Hippocampal formation (tissue), 2 donors: ENCODE results near the gene MYO5A.
"Not testable (repeated sequence)": the region's sequence is repeated elsewhere in the genome, so short reads cannot be mapped to it uniquely, and the experiment has no call there.

Experiments used
- DNase-seq, 2 donors: peaks; one replicate each; lab custom pipeline; 2025; lab: John Stamatoyannopoulos, UW

MYO5A gene

GRCh38 chr15:52505151-52505550 lies 23.5 kb downstream of the MYO5A start:
- no peak for DNase-seq

DNA sequence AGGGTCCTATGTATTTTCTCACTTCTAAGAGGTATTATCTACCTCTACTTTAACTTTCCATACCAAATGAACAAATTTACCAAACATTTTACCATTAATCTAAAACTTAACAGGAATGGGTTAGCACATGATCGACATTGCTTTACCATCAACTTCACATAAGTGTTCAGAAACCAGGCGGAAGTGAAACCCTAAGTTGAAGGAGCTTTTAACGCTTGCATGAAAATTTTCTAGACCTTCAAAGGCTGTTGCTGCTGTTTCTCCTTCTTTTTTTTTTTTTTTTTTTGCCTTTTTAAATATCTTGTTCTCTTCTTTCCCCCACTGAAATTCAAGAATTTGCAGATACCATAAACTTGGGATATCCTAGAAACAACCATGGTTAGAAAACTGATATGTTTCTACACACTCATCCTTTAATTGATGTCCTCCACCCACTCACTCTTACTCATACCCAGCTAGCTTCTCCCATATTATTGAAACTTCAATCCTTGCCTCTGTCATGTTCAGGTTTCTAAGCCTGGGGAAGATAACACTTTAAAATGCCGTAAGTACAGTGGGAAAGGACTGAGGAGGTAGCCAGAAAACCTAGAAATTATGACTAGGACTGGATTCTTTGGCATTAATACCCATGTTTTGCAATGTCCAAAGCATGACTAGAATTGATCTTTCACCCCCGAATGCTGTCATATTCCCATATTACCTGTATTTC lies 24.7 kb downstream of the MYO5A start:
- no peak for DNase-seq

DNA sequence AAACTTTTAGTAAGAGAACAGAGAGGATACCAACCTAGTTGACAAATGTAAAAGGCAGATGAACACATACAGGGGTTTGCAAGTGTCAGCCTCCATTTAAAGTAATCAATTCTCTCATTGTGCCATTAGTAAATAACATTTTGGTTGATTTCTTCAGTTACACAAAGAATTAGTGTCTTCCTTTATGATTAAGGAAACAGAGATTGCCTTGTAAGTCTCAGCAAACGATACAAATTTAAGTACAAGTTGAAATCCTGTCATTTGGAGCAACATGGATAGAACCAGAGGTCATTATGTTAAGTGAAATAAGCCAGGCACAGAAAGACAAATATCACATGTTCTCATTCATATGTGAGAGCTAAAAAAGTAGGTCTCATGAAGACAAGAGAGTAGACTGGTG lies 26.1 kb downstream of the MYO5A start:
- no peak for DNase-seq

GRCh38 chr15:52499506-52499905 lies 29.2 kb downstream of the MYO5A start:
- peak in 1 of 2 donors; percentile 73 for DNase-seq

DNA sequence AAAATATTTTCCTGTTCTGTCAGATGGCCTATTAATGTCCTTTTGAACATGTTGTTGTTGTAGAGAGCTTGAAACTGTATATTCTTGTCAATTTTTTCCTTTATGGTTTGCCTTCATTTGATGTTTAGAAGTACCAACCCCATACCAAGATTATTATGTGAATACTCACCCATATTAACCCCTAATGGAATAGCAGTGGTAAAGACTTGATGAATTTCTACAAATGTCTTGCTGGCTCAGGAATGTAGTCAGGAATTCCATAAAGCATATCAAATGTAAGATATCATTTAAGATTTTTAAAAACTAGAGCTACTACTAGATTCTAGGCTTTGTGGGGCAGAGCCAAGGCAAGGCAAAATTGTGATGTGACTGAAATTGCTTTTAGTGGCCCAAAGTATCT lies 30.0 kb downstream of the MYO5A start:
- no peak for DNase-seq

DNA sequence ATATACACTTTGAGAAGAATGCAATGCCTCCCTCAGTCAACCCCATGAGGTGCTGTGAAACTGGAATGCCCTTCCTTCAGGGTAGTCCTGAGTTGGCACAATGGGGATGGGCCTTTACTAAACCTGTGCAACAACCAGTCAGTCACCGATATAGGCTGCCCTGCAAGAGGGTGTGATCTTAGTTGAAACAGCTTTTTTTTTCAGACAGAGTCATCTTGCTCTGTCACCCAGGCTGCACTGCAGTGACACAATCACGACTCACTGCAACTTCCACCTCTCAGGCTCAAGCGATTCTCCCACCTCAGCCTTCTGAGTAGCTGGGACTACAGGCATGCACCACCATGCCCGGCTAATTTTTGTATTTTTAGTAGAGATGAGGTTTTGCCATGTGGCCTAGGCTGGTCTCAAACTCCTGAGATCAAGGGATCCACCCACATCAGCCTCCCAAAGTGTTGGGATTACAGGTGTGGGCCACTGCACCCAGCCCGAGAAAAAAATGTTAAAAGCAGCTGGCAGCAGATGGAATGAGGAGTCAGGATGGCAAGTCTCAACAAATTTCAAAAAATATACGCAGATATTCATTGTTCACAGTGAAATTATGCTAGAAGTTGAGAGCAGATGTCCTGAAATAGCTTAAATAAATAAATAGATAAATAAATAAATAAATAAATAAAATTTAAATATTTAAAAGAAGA lies 31.8 kb downstream of the MYO5A start:
- no peak for DNase-seq

DNA sequence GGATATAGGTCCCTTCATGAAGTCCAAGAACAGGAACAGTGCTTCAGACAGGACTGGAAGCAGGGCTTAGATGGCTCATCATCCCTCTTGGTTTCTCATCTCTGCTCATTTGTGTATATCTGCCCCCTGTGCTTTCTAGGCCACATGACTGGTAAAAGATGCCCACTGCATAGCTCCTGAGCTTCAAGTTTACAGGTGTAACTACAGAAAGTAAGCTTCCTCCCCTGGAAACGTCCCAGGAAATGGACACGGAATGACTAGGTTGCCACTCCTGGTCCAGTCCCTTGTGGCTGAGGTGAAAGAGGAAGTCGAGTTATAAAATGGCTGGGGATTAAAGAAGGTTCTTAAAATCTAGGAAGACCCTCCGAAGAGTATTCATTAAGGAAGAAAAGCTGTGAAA lies 32.5 kb downstream of the MYO5A start:
- DNase-seq, result no peak

GRCh38 chr15:52495125-52495524 lies 33.6 kb downstream of the MYO5A start:
- no peak for DNase-seq

- no peak for DNase-seq
Measured at GRCh38 chr15:52493968-52494367, 34.7 kb downstream of the MYO5A start.

- no peak for DNase-seq
Measured at GRCh38 chr15:52492132-52492531, 36.5 kb downstream of the MYO5A start.

GRCh38 chr15:52491472-52491871 lies 37.2 kb downstream of the MYO5A start:
- no peak for DNase-seq

DNA sequence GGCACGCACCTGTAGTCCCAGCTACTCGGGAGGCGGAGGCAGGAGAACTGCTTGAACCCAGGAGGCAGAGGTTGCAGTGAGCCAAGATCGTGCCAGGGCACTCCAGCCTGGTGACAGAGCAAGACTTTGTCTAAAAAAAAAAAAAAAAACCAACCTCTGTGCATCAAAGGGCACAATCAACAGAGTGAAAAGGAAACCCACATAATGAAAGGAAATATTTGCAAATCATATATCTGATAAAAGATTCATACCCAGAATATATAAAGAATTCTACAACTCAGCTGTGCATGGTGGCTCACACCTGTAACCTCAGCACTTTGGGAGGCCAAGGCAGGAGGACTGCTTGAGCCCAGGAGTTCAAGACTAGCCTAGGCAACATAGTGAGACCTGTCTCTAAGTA lies 39.2 kb downstream of the MYO5A start:
- DNase-seq, result not testable (repeated sequence)

GRCh38 chr15:52488830-52489229 lies 39.9 kb downstream of the MYO5A start:
- DNase-seq, result no peak

DNA sequence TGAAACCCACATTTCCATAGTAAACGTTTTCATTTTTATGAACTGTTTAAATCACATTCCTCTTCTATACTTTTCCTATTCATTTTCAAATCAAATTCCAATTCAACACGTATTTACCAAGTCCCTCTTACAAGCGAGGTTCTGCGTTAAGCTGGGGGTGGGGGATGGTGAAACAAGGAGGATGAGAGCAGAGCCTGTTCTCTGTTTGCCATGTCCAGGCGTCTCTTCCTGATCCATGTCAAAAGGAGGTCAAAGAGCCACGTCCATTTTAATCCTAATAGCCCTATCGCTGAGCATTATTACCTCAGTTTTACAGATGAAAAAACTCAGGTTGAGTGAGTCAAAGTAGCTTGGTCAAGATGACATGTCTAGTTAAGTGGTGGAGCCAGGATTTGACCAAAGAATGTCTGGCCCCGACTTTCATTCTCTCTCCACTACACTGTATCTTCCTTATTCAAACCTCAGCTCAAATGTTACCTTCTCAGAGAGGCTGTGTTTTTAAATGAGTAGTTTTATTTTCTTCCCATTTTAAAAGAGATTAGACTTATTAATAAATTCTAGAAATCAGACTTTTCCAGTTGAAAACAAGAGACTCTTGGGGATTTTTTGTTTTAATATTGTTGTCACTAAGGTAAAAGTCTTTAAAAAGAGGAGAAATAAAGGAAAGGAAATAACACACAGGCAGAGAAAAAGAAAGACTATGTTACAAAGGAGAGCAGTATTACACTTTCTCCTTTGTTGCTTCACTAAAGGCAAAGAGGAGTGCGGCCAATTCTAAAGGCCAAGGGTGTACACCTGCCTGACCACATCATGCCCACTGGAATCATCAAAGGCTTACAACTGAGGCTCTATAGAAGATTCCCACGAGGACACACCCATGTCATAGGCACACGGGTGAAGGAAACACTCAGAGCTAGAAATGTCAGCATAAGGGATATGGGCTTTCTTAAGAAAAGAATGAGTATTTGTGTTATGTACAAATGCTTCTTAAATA lies 42.4 kb downstream of the MYO5A start:
- peak; percentile 23 to 60 for DNase-seq

DNA sequence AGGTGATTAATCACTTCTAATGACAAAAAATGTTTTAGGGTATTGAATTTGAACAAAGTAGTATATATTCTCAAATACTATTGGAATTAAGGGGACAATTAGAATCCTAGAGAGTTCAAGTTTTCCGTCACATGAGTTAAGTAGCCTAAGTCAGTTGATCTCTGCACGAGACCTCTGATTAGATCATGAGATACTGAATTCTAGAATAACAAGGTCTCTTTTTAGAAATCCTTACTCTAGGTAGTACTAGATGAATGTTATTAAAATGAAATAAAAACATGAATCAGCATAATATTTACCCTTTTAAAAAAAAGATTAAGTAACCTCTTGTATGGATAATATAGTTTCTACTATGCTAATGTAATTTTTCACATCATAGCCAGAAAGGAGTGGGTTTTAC lies 43.4 kb downstream of the MYO5A start:
- no peak for DNase-seq

GRCh38 chr15:52483707-52484106 lies 45.0 kb downstream of the MYO5A start:
- DNase-seq, result no peak

DNA sequence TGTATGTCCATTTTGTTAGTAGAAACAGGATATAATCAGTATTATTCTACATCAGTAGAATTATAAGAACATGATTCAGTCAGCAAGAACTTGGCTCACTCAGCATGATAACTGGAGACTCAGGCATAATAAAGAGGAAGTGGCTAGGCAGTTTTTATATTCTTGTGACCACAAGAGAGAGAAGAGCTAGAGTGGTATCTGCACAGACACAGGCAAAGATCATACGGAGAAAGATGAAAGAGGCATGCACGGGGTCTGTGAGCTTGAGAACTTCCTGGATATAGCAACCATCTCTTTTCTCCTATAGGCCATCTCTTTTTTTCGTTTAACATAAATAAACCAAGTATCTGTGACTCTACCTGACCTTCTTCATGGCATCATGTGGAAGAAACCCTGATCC lies 46.8 kb downstream of the MYO5A start:
- DNase-seq, result no peak

DNA sequence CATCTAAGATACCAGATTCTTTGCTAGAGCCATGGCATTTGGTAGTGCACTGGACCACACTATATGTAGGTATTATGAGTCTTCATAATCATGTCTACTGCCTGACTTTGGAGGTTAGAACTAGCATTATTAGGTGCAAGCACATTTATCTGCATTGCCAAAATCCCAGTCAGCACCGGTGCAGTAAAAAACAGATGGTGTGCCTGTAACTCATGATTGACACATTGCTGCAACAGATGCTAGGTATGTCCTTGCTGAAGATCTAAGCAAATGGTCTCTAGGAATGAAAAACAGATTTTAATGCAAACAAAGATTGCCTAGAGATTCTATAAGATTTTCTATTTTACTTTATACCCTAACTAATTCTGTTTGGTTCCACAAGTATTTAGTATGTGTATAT lies 47.7 kb downstream of the MYO5A start:
- no peak for DNase-seq

- no peak for DNase-seq
Measured at GRCh38 chr15:52466716-52467115, 62.0 kb downstream of the MYO5A start.

- DNase-seq, result peak in 1 of 2 donors; percentile 47
Measured at GRCh38 chr15:52466134-52466701, 62.5 kb downstream of the MYO5A start.

DNA sequence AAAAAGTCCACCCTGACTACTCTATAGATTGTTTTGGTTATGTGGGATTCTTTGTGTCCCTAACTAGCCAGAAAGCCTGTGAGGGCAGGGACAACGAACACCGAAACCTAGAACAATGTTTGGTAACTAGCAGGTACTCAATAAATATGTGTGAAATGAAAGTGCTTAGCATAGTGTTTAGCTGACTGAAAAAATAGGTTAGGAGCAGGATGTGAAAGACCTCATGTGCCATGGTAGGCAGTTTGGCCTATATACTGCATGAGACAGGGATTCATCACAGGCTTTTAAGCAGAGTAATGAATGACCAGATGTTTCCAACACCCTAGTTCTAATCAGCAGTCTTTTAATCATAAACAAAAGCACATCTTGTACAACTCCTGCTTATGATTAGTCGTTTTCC lies 64.2 kb downstream of the MYO5A start:
- no peak for DNase-seq

GRCh38 chr15:52464040-52464439 lies 64.6 kb downstream of the MYO5A start:
- no peak for DNase-seq
